Measurements from ENCODE around the gene IFT22.

GRCh38 chr7:101306307-101306706 lies 15.3 kb downstream of the IFT22 start:
- TF ChIP-seq CTCF (IDR thresholded peaks at IDR 0.05; ENCODE audit: borderline replicate concordance, extremely low read depth, low read length, poor library complexity, severe bottlenecking) (no peak), EZH2 (IDR thresholded peaks at IDR 0.05; ENCODE audit: borderline replicate concordance, low read depth, low read length, severe bottlenecking) (no peak)

Measured in DND-41 (cell line).